ENCODE data around the gene MET. TPM values are rescaled to one million over a fixed set of nuclear protein-coding genes. Genes with fewer than 3 reads are reported as not detected.

MET gene
- polyA plus RNA-seq, 1 donor from 2014 or later = not detected

GRCh38 chr7:116732788-116733694, 61.0 kb downstream of the MET start:
- H4K20me1 ChIP-seq (ENCODE audit: insufficient read depth) = no peaks in the 10 kb centered on the region
- no peak overlapping the region for H3K27ac ChIP-seq (ENCODE audit: low read length)

More at GRCh38 chr7:116732788-116733694, 61.0 kb downstream of the MET start:
- Histone ChIP-seq H3K79me2 (replicated peaks; ENCODE audit: insufficient read depth, low read length) (no peaks in the 10 kb centered on the region), H3F3A (ENCODE audit: insufficient read depth, low read length, poor library complexity, severe bottlenecking) (no peaks in the 10 kb centered on the region), H3K9me3 (ENCODE audit: low read length) (no peaks in the 10 kb centered on the region), H3K4me2 (ENCODE audit: low read length) (no peak overlapping the region), H3K4me3 (ENCODE audit: low read length) (no peak overlapping the region), H3K9me2 (ENCODE audit: insufficient read depth, low read length) (no peaks in the 10 kb centered on the region), H3K36me3 (ENCODE audit: insufficient read depth, low read length) (no peaks in the 10 kb centered on the region), H2AFZ (ENCODE audit: low read depth, low read length) (no peak overlapping the region), H3K27me3 (ENCODE audit: insufficient read depth, low read depth, low read length) (no peaks in the 10 kb centered on the region), H3K9ac (ENCODE audit: low read length) (no peak overlapping the region)
- TF ChIP-seq TAF1 (IDR thresholded peaks at IDR 0.05; ENCODE audit: low read depth) (no peak), REST (IDR thresholded peaks at IDR 0.05; ENCODE audit: borderline replicate concordance) (no peak), SMC3 (conservative IDR thresholded peaks at IDR 0.05; ENCODE audit: poor library complexity) (no peak), EP300 (conservative IDR thresholded peaks at IDR 0.05; ENCODE audit: poor library complexity, severe bottlenecking) (no peak), EZH2 (IDR thresholded peaks at IDR 0.05; ENCODE audit: borderline replicate concordance, insufficient read depth, low read length, poor library complexity, severe bottlenecking) (no peak), RAD21 (conservative IDR thresholded peaks at IDR 0.05) (no peak), MXI1 (conservative IDR thresholded peaks at IDR 0.05; ENCODE audit: poor library complexity, severe bottlenecking) (no peak), CTCF (IDR thresholded peaks at IDR 0.05; ENCODE audit: poor library complexity, severe bottlenecking) (no peak), POLR2AphosphoS5 (IDR thresholded peaks at IDR 0.05) (no peak)
